Glutamatergic neuron (in vitro differentiated cells): ENCODE measurements around the gene CROT. TPM values are rescaled to one million over a fixed set of nuclear protein-coding genes. Genes with fewer than 3 reads are reported as not detected.

Source experiments
- DNase-seq: peaks from one replicate; pipeline ENCODE4 v3.0.0; 2022
- H3K27ac Mint-ChIP-seq: one replicate; pipeline ENCODE4 v1.8.0; 2020; ENCODE audit warnings: mild to moderate bottlenecking, mixed read lengths, inconsistent platforms; ENCODE audit not compliant: unreplicated experiment
- H3K27me3 Mint-ChIP-seq: one replicate; pipeline ENCODE4 v1.8.0; 2020; ENCODE audit warnings: mild to moderate bottlenecking, moderate library complexity, mixed read lengths, inconsistent platforms; ENCODE audit not compliant: unreplicated experiment
- H3K36me3 Mint-ChIP-seq: one replicate; pipeline ENCODE4 v1.8.0; 2020; ENCODE audit warnings: mild to moderate bottlenecking, mixed read lengths, inconsistent platforms; ENCODE audit not compliant: unreplicated experiment
- H3K4me1 Mint-ChIP-seq: one replicate; pipeline ENCODE4 v1.8.0; 2020; ENCODE audit warnings: mild to moderate bottlenecking, low read depth, mixed read lengths, inconsistent platforms; ENCODE audit not compliant: unreplicated experiment
- H3K4me3 Mint-ChIP-seq: one replicate; pipeline ENCODE4 v1.8.0; 2020; ENCODE audit warnings: mild to moderate bottlenecking, mixed read lengths, inconsistent platforms; ENCODE audit not compliant: unreplicated experiment
- H3K9me3 Mint-ChIP-seq: one replicate; pipeline ENCODE4 v1.8.0; 2020; ENCODE audit warnings: mild to moderate bottlenecking, moderate library complexity, mixed read lengths, inconsistent platforms; ENCODE audit not compliant: unreplicated experiment
- CTCF ChIP-seq: fragments of 200-600 bp; sonication (generic); IDR thresholded peaks from one replicate; pipeline ENCODE4 v1.5.0; 2021; ENCODE audit not compliant: partially characterized antibody, unreplicated experiment
- total RNA-seq: library from RNA; stranded (reverse); fragmentation: NEBNext Ultra II Directional; extraction: Animal tissue kit (Norgen Biotek cat#: 25700); gene quantifications from one replicate; pipeline ENCODE4 v1.2.1, GENCODE V29; 2021; ENCODE audit not compliant: unreplicated experiment

CROT gene
- total RNA-seq, 1 donor from 2014 or later = 4.9 TPM

GRCh38 chr7:87363342-87363741 lies 17.9 kb downstream of the CROT start:
- Mint-ChIP-seq H3K4me1 (no peaks in the 10 kb centered on the region), H3K4me3 (no peak overlapping the region), H3K27ac (no peak overlapping the region), H3K9me3 (no peaks in the 10 kb centered on the region), H3K36me3 (no peaks in the 10 kb centered on the region), H3K27me3 (no peaks in the 10 kb centered on the region)
- no peak for TF ChIP-seq CTCF
- DNase-seq = no peak

GRCh38 chr7:87364246-87364645 lies 18.8 kb downstream of the CROT start:
- H3K27me3 Mint-ChIP-seq = no peaks in the 10 kb centered on the region
- H3K4me1 Mint-ChIP-seq = no peaks in the 10 kb centered on the region
- no peak overlapping the region for H3K4me3 Mint-ChIP-seq
- H3K36me3 Mint-ChIP-seq = no peaks in the 10 kb centered on the region
- H3K27ac Mint-ChIP-seq = no peak overlapping the region
- DNase-seq = no peak
- H3K9me3 Mint-ChIP-seq = no peaks in the 10 kb centered on the region
- no peak for TF ChIP-seq CTCF

- Mint-ChIP-seq H3K36me3 (no peaks in the 10 kb centered on the region), H3K9me3 (no peaks in the 10 kb centered on the region), H3K4me1 (no peaks in the 10 kb centered on the region), H3K27me3 (no peaks in the 10 kb centered on the region), H3K4me3 (no peak overlapping the region), H3K27ac (no peak overlapping the region)
- no peak for DNase-seq
- TF ChIP-seq CTCF = no peak
These were observed 23.8 kb downstream of the CROT start for GRCh38 chr7:87369216-87369615.

- H3K4me3 Mint-ChIP-seq = no peak overlapping the region
- no peaks in the 10 kb centered on the region for H3K27me3 Mint-ChIP-seq
- H3K4me1 Mint-ChIP-seq = no peaks in the 10 kb centered on the region
- no peaks in the 10 kb centered on the region for H3K36me3 Mint-ChIP-seq
- no peaks in the 10 kb centered on the region for H3K9me3 Mint-ChIP-seq
- no peak for TF ChIP-seq CTCF
- H3K27ac Mint-ChIP-seq = no peak overlapping the region
- DNase-seq = no peak
These were observed 25.3 kb downstream of the CROT start for GRCh38 chr7:87370660-87371180.

- no peaks in the 10 kb centered on the region for H3K36me3 Mint-ChIP-seq
- H3K4me3 Mint-ChIP-seq = no peak overlapping the region
- H3K27ac Mint-ChIP-seq = no peak overlapping the region
- H3K4me1 Mint-ChIP-seq = no peaks in the 10 kb centered on the region
- no peaks in the 10 kb centered on the region for H3K27me3 Mint-ChIP-seq
- H3K9me3 Mint-ChIP-seq = no peaks in the 10 kb centered on the region
- no peak for TF ChIP-seq CTCF
- no peak for DNase-seq
These were observed 30.4 kb downstream of the CROT start for GRCh38 chr7:87375662-87376435.
